GM12875 (cell line): ENCODE results near the gene TSSK6.

Experiments used
- H3K4me3 ChIP-seq: one replicate; pipeline ENCODE4 v1.5.1; 2011; ENCODE audit warnings: low read depth, low read length, control low read depth
- TF ChIP-seq, protein P1 (sequence below): IDR thresholded peaks from 2 replicates; pipeline ENCODE4 v1.5.1; 2011; ENCODE audit warnings: low read depth, mild to moderate bottlenecking, control low read depth, inconsistent platforms, low read length, moderate library complexity, borderline replicate concordance; ENCODE audit not compliant: insufficient read depth

Gene TSSK6

DNA sequence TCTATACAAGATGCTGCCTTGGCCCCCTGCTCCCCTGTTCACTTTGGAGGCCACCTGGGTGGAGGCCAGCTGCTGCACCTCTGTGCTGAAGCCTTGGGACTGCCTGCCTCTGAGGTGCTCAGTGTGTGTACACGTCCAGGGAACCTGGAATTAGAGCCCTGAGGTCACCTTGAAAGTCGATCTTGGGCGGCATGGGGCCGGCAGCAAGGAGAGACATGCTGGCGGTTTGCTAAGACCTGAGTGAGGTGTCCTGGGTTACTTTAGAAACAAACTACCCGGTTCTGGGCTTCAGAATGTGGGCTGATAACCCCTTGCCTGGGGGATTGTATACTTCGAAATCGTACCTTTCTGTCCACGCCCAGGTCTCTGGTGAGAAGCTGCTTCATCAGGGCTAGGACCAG, 25.5 kb downstream of the TSSK6 start:
- TF ChIP-seq, protein P1, sequence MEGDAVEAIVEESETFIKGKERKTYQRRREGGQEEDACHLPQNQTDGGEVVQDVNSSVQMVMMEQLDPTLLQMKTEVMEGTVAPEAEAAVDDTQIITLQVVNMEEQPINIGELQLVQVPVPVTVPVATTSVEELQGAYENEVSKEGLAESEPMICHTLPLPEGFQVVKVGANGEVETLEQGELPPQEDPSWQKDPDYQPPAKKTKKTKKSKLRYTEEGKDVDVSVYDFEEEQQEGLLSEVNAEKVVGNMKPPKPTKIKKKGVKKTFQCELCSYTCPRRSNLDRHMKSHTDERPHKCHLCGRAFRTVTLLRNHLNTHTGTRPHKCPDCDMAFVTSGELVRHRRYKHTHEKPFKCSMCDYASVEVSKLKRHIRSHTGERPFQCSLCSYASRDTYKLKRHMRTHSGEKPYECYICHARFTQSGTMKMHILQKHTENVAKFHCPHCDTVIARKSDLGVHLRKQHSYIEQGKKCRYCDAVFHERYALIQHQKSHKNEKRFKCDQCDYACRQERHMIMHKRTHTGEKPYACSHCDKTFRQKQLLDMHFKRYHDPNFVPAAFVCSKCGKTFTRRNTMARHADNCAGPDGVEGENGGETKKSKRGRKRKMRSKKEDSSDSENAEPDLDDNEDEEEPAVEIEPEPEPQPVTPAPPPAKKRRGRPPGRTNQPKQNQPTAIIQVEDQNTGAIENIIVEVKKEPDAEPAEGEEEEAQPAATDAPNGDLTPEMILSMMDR, result no peak
- H3K4me3 ChIP-seq, result no peak overlapping the region

DNA sequence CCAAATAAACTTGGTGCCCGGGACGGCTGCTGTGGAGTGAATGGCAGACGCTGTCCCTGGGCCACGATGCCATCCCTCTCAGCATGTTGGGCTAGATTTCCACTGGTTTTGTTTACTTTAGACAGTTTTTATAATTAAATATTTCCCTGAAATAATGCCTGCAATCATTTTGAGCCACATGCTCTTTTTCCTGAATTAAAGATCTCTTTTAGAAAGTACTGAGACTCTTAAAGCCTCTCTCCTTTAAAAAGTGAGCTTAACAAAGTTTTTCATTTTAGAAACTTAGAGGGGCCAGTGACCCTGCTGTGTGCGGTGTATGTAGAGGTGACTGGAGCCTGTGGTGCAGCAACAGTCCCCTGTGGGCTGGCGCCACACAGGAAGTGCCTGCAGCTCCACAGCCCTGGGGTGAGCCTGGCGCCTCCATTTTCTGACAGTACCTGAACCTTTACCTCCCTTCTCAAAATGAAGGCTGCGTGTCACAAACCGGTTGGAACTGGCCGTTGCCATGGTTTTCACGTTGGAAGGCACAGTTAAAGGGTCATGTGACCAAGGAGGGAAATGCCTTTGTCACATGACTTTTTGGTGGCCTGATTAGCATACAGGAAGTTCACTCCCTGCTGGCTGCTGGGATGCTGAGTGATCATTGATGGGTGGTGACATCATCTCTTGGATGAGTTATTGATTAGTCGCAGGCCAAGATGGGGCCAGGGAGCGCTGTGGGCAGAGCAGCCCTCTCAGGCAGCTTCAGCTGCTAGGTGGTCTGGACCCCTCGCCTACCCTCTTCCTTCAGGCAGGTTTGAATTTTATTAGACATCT, 26.3 kb downstream of the TSSK6 start:
- H3K4me3 ChIP-seq, result no peak overlapping the region
- TF ChIP-seq, protein P1, result no peak

DNA sequence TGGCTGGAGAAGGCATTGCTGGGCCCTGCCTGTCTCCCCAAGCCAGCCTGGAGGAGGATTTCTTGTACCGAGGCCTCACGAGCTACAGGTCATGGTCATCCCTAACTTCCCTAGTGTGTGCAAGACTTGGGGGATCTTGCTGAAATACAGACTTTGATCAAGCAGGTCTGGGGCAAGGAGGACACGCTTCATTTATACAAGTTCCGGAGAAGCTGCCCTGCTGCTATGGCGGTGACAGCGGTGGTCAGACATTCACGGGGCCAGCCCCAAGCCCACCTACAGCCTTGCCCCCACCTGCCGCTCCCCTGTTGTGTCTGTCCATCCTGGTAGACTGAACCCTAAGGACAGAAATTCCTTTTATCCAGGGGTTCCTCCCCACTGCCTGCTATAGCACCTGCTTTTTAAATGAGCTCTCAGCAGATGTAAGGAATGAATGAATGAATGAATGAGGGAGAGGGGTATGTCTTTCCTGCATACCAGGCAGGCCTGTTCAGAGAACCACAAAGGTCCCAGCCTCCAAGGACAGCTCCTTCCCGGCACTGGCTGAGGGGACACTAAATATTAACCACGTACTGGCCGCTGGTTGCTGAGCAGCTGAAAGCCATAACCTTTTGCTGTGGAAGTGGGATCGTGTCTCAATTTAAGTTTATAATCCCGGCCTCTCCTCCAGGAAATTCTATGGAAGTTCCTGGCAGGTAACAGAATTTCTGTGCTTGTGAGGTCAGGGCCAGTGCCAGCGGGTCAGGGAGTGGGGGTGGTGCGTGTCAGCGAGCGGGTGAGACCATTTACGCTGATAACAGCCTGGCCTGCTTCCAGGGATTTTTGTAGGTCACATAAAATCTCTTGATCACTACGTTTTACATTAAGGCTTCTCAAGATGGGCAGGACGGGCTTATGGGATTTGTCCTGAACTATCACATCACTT, 27.1 kb downstream of the TSSK6 start:
- TF ChIP-seq, protein P1, result no peak
- no peak overlapping the region for H3K4me3 ChIP-seq

DNA sequence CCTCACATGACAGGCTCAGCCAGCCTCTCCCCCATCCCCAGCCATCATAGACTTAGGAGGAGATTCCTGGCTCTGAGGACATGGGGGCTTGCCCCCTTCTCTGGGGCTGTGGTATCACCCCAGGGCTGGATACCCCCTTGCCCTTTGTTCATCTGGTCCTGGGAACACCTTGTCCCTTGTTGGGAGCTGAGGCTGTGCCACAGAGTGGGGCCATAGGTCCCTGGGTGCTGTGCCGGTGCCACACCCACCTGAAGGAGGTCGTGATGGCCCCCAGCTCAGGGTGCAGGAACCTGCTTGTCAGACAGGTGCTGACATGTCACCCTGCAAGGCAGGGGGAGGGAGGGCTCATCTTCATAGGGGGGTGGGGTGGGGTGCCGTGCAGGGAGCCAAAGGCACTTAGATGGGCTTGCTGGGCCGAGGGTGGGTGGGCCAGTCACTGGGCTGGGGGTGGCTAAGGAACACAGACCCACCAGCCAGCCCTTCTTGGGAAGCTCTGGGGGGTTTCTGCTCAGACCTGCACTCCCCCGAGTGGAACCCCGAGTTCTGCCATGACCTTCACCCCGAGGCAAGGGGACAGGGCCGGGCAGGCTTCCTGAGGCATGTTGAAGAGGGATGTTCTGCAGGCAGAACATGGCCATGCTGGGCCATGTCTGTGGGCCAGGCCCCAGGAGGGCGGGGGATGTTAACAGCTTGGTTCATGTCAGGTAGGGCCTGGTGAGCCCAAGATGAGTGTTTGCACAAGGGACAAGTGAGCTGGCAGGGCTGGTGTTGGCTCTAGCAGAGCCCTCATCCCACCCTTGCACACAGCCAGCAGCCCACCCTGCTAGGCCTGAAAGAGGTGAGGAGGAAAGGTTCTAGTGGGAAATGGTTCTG, 28.0 kb downstream of the TSSK6 start:
- TF ChIP-seq, protein P1, result no peak
- H3K4me3 ChIP-seq, result no peak overlapping the region

DNA sequence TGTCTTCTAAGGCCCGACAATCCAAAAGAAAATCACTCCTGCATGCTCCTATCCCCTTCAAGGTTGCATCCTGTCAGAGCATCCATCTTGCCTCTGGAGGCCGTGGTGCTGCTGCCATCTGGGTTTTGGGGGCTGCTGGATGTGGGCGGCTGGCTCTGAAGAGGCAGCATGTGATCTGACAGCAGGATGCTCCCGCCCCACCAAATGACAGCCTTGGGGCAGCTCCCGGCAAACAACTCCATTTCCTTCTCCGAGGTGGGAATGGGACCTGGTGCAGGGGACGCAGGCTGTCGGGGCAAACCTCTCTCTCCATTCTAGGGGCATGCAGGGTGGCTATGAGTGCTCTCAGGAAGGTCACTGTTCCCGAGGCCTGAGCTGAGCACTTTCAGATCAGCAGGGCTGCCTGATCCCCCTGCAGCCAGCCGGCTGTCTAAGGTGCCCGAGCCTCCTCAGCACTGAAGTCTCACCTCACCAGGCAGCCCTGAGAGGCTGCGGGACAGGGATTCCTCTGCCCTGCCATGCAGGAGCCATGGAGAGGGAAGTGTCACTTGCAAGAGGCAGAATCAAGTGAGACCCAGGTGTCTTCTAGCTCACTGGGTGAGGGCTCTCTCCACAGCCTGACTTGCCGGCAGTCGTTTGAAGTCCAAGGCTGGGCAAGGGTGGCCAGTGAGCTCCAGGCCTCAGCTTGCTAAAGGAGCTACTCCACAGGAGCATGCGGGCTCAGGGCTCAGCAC, 28.8 kb downstream of the TSSK6 start:
- H3K4me3 ChIP-seq, result no peak overlapping the region
- TF ChIP-seq, protein P1, result no peak

DNA sequence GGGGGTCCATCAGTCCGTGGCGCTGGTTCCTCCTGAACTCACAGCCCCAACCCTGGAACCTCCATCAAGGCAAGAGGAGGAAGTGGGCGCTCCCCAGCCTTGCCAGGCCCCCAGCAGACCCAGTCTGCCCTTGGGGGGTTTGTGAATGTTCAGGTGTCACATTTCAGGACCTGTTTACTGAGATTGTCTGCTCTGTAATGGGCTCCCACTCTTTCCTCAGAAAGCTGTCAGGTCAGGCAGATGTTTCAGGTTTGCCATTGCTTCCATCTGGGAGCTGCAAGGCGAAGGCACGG, 29.4 kb downstream of the TSSK6 start:
- TF ChIP-seq, protein P1, result no peak
- no peak overlapping the region for H3K4me3 ChIP-seq
